Loucy (cell line): ENCODE data around the gene ERCC5.

Experiments used
- H2AFZ ChIP-seq: fragments of 200-600 bp; sonication (generic); 2 replicates; pipeline ENCODE4 v1.6.0; 2016; ENCODE audit warnings: antibody characterized with exemption, mild to moderate bottlenecking, low read length, moderate library complexity
- H3F3A ChIP-seq: fragments of 200-600 bp; 2 replicates; pipeline ENCODE4 v1.6.0; 2016; ENCODE audit warnings: antibody characterized with exemption, low read depth, mild to moderate bottlenecking
- H3K27me3 ChIP-seq: fragments of 200-600 bp; sonication (generic); 2 replicates; pipeline ENCODE4 v1.6.1; 2014; ENCODE audit warnings: low read length, mild to moderate bottlenecking; ENCODE audit not compliant: insufficient read depth, poor library complexity, severe bottlenecking
- H3K36me3 ChIP-seq: fragments of 200-600 bp; sonication (generic); 2 replicates; pipeline ENCODE4 v1.6.1; 2016; ENCODE audit warnings: low read length; ENCODE audit not compliant: insufficient read depth
- H3K4me1 ChIP-seq: fragments of 200-600 bp; sonication (generic); 2 replicates; pipeline ENCODE4 v1.5.1; 2014; ENCODE audit warnings: low read length, mild to moderate bottlenecking; ENCODE audit not compliant: insufficient read depth, poor library complexity, severe bottlenecking
- H3K4me2 ChIP-seq: fragments of 200-600 bp; sonication (generic); 2 replicates; pipeline ENCODE4 v1.6.0; 2014; ENCODE audit warnings: antibody characterized with exemption, low read length, low read depth, mild to moderate bottlenecking; ENCODE audit not compliant: poor library complexity, severe bottlenecking
- H3K4me3 ChIP-seq: fragments of 200-600 bp; sonication (generic); 2 replicates; pipeline ENCODE4 v1.5.1; 2014; ENCODE audit warnings: low read length, mild to moderate bottlenecking, mixed read lengths; ENCODE audit not compliant: poor library complexity, severe bottlenecking
- H3K79me2 ChIP-seq: fragments of 200-600 bp; sonication (generic); 2 replicates; pipeline ENCODE4 v1.6.1; 2014; ENCODE audit warnings: low read length; ENCODE audit not compliant: insufficient read depth
- H3K9ac ChIP-seq: fragments of 200-600 bp; sonication (generic); 2 replicates; pipeline ENCODE4 v1.6.0; 2014; ENCODE audit warnings: mild to moderate bottlenecking, low read depth, low read length, moderate library complexity; ENCODE audit not compliant: poor library complexity, severe bottlenecking
- H3K9me2 ChIP-seq: fragments of 200-600 bp; sonication (generic); replicated peaks from 2 replicates; pipeline ENCODE4 v1.6.1; 2016; ENCODE audit warnings: low read depth, low read length, mixed read lengths
- H3K9me3 ChIP-seq: fragments of 200-600 bp; sonication (generic); 2 replicates; pipeline ENCODE4 v1.6.1; 2014; ENCODE audit warnings: mild to moderate bottlenecking, antibody characterized with exemption, low read length, low read depth; ENCODE audit not compliant: insufficient read depth
- H4K20me1 ChIP-seq: fragments of 200-600 bp; sonication (generic); 2 replicates; pipeline ENCODE4 v1.6.0; 2014; ENCODE audit warnings: antibody characterized with exemption, low read length, mild to moderate bottlenecking; ENCODE audit not compliant: insufficient read depth, poor library complexity, severe bottlenecking
- CTCF ChIP-seq: fragments of 200-600 bp; sonication (generic); conservative IDR thresholded peaks from 2 replicates; pipeline ENCODE4 v1.5.1; 2014; ENCODE audit warnings: mild to moderate bottlenecking, antibody characterized with exemption, low read length
- EZH2phosphoT487 ChIP-seq: fragments of 200-600 bp; IDR thresholded peaks from 2 replicates; pipeline ENCODE4 v1.6.1; 2018; ENCODE audit warnings: antibody characterized with exemption, mild to moderate bottlenecking, moderate library complexity, borderline replicate concordance

The ERCC5 gene

GRCh38 chr13:102877303-102877702 is 31.5 kb downstream of the ERCC5 start:
- TF ChIP-seq CTCF, result no peak
- TF ChIP-seq EZH2phosphoT487, result no peak
- Histone ChIP-seq H3K36me3 (peaks cover 54% of the 10 kb centered on the region), H3K9me2 (no peaks in the 10 kb centered on the region)

DNA sequence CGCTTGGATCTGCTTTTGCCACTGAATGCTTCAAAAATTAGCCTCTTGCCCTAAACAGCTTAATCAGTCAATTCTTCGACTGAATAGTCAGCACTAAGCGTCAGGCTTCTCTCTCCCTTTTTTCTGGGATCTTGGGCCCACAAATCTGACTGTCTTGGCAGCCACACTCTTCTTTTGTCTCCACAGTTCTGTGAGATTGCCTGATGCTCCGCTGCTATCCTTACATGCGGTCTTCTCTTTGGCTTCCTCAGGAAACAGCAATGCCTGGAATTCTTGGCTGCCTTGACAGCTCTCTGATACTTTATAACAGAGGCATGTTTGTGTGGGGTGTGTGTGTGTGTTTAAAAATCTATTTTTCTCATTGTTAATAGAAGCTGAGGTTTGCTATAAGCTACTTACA is 32.6 kb downstream of the ERCC5 start:
- Histone ChIP-seq H2AFZ (no peak overlapping the region), H4K20me1 (no peaks in the 10 kb centered on the region), H3K36me3 (peaks cover 42% of the 10 kb centered on the region), H3K9ac (no peak overlapping the region), H3K79me2 (no peaks in the 10 kb centered on the region), H3K4me2 (no peak overlapping the region), H3K9me3 (no peaks in the 10 kb centered on the region), H3K4me3 (no peak overlapping the region), H3K4me1 (no peaks in the 10 kb centered on the region), H3K9me2 (no peaks in the 10 kb centered on the region), H3F3A (no peaks in the 10 kb centered on the region), H3K27me3 (no peaks in the 10 kb centered on the region)
- TF ChIP-seq EZH2phosphoT487 (no peak), CTCF (no peak)

More at GRCh38 chr13:102877303-102877702, 31.5 kb downstream of the ERCC5 start:
- H2AFZ ChIP-seq, result no peak overlapping the region
- no peaks in the 10 kb centered on the region for H3K9me3 ChIP-seq
- no peaks in the 10 kb centered on the region for H3K4me1 ChIP-seq
- H3K9ac ChIP-seq, result no peak overlapping the region
- no peaks in the 10 kb centered on the region for H4K20me1 ChIP-seq
- no peaks in the 10 kb centered on the region for H3K27me3 ChIP-seq
- H3K79me2 ChIP-seq, result no peaks in the 10 kb centered on the region
- no peak overlapping the region for H3K4me3 ChIP-seq
- H3F3A ChIP-seq, result no peaks in the 10 kb centered on the region
- no peak overlapping the region for H3K4me2 ChIP-seq

DNA sequence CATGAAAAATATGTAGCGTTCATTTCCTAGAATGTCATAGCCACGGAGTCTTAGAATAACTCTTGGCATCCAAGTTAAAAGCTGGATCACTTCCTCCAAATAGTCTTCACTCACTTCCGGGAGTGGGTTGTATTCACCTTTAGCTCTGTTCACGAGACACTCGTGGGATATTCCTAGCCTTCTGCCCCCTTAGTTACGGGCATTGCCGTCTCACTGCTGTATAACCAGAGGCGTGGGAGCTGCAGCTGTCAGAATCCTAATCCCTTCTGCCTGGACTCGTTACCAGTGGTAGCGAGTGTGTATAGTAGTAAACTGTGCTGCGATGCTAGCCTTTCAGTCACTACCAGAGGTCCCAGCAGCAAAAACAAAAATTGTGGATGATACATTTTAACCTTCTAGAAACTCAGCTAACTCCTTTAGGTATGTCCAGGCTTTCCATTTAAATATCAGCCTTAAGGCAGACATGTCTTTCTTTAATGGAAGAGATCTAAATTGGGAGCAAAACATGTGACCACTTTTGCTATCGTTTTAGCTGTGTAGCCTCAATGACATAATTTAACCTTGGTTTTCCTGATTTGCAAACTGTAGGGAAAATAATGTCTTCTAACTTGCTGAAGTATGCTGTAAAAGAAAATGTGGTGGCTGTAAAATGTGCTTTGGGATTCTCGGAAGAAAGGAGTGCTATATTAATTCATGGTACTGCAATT is 34.1 kb downstream of the ERCC5 start:
- H3F3A ChIP-seq, result no peaks in the 10 kb centered on the region
- no peak overlapping the region for H2AFZ ChIP-seq
- no peaks in the 10 kb centered on the region for H3K4me1 ChIP-seq
- H3K9ac ChIP-seq, result no peak overlapping the region
- H3K79me2 ChIP-seq, result no peaks in the 10 kb centered on the region
- TF ChIP-seq CTCF (no peak), EZH2phosphoT487 (no peak)
- no peak overlapping the region for H3K4me2 ChIP-seq
- no peak overlapping the region for H3K4me3 ChIP-seq
- peaks cover 29% of the 10 kb centered on the region for H3K36me3 ChIP-seq
- H3K9me3 ChIP-seq, result no peaks in the 10 kb centered on the region
- H3K9me2 ChIP-seq, result no peaks in the 10 kb centered on the region
- no peaks in the 10 kb centered on the region for H4K20me1 ChIP-seq
- H3K27me3 ChIP-seq, result no peaks in the 10 kb centered on the region
